ENCODE results near the gene CNR1.
"Not testable (repeated sequence)": the region's sequence is repeated elsewhere in the genome, so short reads cannot be mapped to it uniquely, and the experiment has no call there.

Gene CNR1

GRCh38 chr6:88165844-88166492 is at the start of gene CNR1:
Gene CNR1, minus strand, starts transcription at chr6:88166347. Its CDS starts 21,073 bp downstream, at chr6:88145274.
- peak; percentile 48 for DNase-seq

- no peak for DNase-seq
Measured at GRCh38 chr6:88211446-88211845, 45.3 kb upstream of the CNR1 start.

GRCh38 chr6:88209301-88209700 is 43.2 kb upstream of the CNR1 start:
- DNase-seq = no peak

GRCh38 chr6:88208726-88209125 is 42.6 kb upstream of the CNR1 start:
- no peak for DNase-seq

GRCh38 chr6:88201734-88202133 is 35.6 kb upstream of the CNR1 start:
- not testable (repeated sequence) for DNase-seq

DNA sequence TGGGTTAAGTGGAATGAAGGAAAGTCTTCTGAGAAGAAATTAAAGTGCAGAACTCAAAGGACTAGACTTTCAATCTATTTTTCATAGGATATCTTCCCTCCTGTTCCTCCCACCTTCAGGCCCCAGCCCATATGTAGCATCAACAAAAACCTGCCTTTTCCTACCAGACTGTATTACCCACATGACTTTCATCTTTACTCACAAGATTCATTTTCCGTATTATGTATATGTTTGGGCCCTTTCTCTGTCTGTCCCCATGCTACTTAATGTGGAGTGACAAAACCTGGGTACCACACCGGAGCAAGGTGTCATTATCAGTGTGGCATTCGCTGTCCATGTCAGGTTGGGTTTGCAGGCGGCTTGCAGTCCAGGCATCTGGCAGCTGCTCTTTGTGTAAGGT is 18.8 kb upstream of the CNR1 start:
- DNase-seq = no peak

- DNase-seq = no peak
Measured at GRCh38 chr6:88183471-88183870, 17.3 kb upstream of the CNR1 start.

DNA sequence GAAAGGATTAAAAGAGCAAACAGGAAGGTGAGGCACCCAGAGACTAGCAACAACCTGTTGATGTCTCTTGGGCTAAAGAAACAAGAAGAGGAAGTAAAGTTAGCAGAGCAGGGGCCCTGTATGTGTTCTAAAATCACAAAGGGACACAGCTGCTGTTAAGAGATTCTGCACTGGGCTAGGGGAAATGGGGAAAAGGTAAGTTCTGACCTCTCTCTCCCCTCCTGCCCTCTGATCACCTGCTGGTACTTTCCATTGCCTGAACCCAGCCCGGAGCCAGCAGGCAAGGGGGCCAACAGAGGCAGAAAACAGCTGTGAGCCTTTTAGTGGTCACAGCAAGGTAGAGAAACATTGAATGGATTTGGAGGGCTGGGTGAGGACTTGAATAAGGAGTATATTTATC is 13.5 kb upstream of the CNR1 start:
- no peak for DNase-seq

DNA sequence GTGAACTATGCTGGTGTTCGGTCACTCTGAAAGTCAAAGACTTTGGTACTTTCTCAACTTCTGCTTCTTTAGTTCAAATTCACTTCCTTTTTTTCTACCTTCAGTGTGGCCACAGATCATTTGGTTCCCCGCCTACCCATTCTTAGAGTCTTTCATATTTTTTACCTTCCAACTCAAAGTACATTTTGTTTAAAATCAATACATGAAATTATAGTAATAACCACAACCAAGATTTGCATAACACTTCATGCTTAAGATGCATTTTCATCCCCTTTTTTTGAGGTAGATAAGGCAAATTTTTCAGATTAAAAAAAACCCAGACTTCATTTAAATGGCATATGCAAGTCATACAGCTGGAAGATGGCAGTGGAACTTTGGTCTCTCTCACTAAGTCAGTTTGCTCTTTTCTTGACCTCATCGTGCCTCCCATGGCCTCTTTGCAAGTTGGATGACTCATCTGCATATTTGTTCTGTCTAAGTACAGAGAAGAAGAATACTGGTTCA is 11.9 kb upstream of the CNR1 start:
- peak; percentile 38 for DNase-seq

DNA sequence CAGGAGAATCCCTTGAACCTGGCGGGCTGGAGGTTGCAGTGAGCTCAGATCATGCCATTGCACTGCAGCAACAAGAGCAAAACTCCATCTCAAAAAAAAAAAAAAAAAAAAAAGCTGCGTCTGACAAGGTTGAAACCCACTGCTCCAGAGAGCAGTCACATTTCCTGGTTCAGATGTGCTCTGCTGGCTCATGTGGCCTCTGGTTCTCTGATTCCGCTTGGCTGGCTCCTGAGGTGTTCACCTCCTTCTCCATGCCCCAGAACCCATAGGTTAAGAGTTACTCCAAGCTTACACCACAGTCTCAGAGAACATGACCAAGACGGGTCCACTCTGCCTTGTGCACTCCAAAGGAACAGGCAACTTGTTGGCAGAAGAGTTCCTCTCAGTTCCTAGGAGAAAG is 8.8 kb upstream of the CNR1 start:
- no peak for DNase-seq

DNA sequence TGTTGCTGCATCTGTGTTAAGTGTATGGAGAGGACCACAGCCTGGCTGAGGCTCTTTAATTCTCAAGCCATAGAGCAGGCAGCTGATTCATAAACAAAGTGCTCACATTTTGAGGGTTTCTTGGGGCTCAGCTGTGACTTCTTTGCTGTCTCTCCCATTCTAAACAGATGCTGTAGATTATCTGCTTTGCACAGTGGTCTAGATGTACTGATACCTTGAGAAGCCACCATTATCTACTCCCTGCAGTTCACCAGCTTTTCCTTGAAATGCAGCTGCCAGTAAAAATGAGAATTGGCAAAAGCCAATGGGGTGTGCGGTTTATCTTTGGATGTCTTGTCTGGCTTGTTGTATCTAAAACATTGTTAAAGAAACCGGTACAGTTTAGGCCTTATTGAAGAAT is 5.2 kb upstream of the CNR1 start:
- DNase-seq = peak; percentile 59

GRCh38 chr6:88168362-88168761 is 2.2 kb upstream of the CNR1 start:
- DNase-seq = no peak

DNA sequence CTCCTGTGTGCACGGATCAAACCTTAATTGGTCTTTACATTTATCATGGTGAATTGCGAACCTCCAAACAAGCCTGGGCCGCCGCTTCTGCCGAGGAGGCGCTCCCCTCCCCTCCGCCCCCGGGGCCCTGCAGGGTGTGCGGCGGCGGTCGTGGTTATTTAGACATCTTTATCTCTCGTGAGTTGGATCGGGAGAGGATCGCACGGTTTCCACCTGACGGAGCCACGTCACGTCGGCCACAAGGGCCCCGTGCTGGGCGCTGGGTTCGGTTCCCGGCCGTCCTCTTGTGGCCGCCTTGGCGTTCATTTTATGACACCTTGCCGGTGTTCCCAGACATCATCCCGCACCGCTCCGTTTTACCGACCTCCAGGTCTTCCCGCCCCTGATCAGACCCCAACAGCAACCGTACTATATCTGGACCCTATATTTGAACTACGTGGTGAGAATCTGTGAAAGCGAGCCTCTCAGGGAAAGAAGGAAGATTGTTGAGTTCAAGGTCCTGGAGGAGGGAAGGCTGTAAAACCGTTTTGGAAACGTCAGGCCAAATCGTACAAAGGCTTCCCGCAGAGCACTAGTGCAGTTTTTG is 1.3 kb upstream of the CNR1 start:
- DNase-seq = peak; percentile 32

DNA sequence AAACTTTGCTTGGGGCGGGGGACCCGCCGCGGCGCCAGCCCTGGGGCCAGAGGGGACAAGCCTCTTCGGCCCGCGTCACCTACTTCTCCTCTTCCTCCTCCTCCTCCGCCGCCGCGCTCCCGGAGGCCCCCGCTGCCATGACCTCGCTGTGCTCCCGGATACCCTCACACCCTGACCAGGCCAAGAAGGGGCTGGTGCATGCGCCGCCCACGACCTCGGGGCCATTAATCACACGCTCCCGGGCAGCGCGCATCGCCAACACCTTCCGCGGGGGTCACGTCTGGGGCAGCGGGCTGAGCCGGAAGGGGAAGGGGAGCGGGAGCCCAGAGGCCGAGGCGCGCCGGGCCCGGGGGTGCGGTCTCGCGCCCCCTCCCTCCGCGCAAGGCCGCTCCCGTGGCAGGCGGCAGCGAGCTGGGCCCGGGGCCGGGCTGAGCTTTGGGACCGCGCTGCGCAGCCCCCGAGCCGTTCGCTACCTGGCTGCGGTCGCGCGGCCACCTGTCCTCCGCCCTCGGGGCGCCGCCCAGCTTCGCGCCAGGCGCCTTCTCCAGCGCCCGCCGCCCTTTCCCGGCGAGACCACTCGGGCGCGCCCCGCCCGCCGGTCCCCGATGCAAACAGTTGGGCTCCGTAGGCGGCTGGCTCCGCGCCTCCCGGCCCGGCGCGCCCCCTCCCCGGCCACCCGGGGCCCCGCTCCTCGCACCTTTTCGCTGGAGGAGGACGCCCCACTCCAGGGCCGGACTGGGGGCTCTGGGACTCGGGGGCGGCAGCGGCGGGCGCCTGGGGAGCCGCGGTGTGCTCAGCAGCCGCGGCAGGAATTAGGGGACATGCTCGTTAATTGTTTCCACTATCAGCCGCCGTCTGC is 575 bp upstream of the CNR1 start:
- DNase-seq = no peak

- DNase-seq = no peak
Measured at GRCh38 chr6:88165087-88165843, 882 bp downstream of the CNR1 start.

DNA sequence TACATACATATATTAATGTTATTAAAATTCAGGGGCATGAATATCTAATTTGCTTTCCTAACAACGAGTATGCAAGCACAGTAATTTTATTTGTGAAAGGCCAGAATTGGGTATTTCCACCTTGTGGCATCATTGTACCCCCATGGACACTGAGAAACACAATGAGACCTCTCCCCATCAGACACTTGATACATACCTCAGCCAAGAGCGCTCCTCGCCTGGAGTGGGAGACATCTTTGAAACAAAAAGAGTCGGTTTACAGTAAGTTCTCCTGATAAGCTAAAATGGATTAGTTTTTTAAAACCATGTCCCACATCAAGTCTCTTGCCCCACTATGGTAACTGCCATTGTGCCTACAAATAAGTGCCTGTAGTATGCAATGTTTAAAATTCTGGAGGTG is 2.1 kb downstream of the CNR1 start:
- DNase-seq = no peak

DNA sequence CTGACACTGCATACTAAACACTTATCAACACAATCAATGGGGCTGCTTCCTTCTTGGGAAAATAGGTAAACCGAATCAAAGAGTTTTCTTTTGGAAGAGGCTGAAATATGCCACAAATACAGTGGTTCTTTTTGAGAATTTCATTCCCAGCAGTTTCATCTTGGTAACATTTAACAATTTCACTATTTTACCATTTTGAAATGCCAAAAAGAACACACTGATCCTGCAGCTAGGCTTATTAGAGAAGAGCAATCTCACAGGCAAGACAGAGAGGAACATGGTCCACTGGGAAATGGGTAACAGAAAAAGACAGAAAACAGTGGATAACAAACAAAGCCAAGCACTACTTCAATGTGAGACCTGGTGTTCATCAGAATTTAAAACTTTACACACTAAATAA is 2.5 kb downstream of the CNR1 start:
- no peak for DNase-seq

DNA sequence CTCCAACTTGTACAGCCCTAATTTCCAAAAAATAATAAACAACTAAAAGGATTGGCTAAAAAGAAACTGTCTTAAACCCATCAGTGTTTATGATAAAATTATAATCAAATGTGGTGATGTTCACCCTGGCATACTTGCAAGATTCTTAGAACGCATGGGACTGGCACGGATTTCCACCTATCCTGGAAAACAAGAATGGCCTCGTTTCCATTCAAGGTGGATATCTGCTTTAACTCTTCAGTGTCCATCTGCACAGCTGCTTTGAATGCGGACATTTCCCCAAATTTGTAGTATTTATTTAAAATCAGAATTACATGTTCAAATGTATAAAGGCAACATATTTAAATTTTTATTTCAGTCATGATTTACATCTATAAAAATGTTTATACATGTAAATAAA is 4.2 kb downstream of the CNR1 start:
- DNase-seq = no peak

GRCh38 chr6:88157106-88157505 is 9.0 kb downstream of the CNR1 start:
- DNase-seq = no peak

DNA sequence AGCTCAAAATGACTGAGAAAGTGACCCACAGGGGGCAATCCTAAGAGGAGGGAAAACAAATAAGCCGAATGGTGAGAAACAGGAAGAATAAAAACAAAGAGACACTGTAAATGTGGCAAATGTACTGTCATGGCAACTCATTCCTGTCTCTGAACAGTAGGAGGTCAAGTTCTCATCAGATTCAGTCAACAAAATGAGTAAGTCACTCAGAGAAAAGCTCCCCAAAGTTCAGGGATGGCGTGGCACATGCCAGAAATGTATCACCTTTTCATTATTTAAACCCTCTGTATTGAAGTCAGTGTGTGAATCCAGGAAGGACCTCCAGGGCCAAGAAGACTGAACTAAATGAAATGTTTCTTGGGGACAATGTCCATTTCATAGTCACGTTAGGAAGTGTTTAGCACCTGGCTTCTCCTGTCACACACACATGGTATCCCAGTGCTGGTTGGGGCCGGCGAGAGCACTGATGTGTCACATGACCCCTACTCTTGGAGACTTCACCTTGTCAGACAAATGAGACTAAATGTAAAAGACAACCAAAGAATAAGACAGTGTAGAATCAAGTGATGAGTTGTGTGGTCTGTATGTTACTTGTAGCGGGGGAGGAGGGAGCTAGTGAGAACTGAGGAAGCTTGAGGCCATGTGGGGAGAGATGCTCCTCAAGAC is 20.7 kb downstream of the CNR1 start:
- DNase-seq = no peak

GRCh38 chr6:88144637-88145297 is 21.4 kb downstream of the CNR1 start:
- DNase-seq = no peak

Measured in hematopoietic multipotent progenitor cell treated with erythropoietin and hydrocortisone succinate and interleukin-3 and kit ligand, for 4 days (in vitro differentiated cells).